Fibroblast of skin of left quadriceps (primary cell): Measurements from ENCODE around the gene VPS18.

Experiments used
- DNase-seq, 2 experiments: peaks; one replicate each; pipeline ENCODE4 v3.0.0-alpha.2; 2013; ENCODE audit warnings: low read depth in 2 of 2

Gene VPS18

DNA sequence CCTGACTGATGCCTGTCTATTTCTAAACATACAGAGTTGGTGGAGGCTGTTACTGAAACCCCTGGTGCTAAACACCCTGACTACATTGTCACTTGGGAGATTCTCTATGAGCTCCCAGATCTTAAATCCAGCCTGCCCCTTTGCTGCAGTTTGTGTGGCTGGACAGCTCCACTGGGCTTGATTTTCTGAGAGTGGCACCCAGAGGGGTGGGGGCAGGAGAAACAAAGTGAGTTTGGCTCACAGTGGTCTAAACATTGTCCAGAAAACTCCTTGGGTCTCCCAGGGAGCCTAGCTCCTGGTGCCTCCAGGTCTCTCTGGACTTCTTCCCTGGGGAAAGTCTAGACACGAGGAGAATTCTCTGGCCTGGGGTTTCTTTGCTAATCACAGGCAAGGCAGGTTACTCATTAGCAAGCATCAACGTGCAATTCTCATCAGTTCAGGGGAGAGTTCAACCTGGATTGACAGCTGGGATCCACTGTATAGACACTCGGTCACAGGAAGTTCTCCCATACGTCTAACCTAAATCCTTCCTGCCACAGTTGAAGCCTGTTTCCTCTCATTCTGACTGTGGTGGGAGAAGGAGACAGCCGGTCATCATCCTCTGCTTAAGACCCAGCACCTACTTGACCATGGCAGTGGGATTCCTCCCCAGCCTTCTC is 27.8 kb downstream of the VPS18 start:
- DNase-seq: no peak

DNA sequence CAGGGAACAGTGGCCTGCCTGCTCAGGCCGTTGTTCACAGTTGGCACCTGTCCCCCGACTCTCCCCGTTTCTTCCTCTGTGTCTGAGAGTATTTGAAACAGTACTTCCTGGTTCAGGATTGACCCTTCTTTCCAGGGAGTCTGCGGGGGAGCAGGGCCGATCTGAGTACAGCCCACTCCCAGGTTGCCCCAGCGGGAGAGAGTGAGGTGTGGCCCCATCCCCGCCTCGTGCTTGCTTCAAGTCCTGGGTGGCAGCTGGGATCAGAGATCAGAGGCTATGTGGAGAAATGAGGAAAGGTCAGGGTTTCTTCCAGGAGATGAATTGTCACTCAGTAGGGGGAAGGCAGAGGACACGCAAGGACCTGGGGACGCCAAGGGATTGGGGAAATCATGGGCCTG is 28.4 kb downstream of the VPS18 start:
- no peak for DNase-seq

GRCh38 chr15:40923551-40923950 is 29.3 kb downstream of the VPS18 start:
- no peak for DNase-seq

DNA sequence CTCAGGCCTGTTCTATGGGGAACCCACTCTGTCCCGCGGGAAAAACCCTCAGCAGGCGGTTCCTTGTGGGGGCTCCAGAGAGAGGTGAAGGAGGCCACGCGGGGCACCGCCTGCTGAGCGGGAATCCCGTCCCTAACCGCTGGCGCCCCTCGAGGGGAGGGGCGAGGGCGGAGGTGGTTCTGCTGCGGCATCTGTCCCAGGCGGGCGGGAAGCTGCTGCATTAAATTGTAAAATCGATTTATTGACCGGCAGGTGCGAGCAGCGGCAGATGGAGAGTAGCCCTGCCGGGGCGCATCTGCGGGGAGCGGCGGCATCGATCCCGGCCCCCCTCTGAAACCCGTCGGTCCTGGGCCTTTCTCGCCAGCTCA is 31.2 kb downstream of the VPS18 start:
- DNase-seq: no peak

GRCh38 chr15:40925863-40926658 is 31.8 kb downstream of the VPS18 start:
- DNase-seq: no peak

DNA sequence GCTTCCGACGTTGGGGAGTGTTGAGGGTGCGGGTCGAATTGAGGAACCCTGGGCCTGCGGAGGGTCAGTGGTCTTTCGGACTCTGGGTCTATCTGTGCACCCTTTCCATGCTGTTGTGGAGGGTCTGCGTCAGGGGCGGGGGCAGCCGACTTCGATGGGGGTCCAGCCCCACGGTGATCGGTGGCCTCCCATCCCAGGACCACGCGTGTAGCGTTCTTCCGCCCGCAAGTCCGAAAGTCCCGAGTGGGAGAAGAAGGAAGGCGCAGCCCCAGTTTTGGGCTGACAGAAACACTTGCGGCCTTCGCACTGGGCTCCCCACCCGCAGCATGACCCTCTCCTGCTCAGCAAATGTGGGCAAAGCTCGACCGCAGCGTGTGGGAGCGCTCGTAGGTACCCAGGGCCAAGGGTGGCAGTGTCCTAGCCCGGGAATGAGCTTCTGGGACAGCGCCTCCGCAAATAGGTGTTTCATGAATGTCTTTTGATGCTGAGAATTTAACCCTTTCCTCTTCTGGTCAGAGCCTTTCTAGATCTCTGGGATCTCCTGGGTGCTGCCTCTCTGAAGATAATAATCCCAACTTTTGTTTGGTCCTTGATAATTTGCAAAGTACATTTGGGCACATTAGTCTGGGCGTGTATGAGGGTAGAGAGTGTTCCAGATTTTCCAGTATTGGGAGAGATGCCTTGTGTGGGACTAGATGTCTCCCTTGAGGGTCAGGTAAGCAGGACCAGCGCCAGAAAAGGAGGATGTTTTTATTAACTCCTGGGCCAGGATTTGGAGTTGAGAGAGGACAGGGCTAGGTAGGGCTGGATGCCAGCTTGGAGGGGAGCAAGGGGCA is 32.6 kb downstream of the VPS18 start:
- no peak for DNase-seq

DNA sequence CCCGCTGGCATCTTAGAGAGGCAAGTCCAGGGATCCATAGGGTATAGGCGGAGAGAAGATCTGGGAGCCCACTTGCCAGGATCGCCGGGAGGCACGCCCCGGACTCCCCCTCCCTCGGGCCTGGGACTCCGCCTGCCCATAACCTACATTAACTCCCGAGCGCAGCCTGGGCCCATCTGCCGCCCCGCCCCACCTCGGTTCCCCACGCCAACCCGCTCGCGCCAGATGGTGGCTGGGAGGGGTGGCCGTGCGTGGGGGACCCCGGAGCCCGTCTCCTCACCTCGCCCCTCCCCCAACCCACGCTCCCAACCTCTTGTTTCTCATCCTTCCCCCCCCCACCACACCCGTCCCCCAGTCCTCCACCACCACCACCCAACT is 33.2 kb downstream of the VPS18 start:
- no peak for DNase-seq

GRCh38 chr15:40927873-40928806 is 33.9 kb downstream of the VPS18 start:
- DNase-seq: no peak

DNA sequence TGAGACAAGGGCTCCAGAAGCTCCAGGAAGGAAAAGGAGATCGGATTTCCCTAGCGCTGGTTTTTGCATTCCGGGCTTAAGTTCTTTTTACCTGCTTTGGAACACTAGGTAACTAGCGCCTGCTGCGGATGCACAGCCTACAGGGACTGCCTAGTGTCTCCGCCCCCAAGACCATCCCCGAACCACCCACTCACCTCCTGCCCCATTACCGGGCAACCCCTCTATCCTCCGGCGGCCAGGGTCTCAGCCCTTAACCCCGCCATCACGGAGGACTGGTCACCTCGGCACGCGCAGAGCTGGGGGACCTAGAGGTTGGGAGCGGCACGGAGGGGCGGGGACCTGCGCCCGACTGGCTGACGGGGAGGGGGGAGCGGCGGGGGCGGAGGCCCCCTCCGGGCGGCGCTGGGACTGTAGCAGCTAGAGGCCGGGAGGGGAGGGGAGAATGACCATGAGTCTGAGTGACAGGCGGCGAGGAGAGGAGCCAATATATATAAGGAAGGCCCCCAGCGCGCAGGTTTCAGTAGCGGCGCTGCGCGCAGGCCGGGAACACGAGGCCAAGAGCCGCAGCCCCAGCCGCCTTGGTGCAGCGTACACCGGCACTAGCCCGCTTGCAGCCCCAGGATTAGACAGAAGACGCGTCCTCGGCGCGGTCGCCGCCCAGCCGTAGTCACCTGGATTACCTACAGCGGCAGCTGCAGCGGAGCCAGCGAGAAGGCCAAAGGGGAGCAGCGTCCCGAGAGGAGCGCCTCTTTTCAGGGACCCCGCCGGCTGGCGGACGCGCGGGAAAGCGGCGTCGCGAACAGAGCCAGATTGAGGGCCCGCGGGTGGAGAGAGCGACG is 34.8 kb downstream of the VPS18 start, which contains the start of gene DLL4:
DLL4 (plus strand) TSS at position 520 of the 839 bp plus-strand sequence. CDS start 329 bp downstream, outside the sequence.
- no peak for DNase-seq

- DNase-seq: no peak
These were observed 35.6 kb downstream of the VPS18 start for GRCh38 chr15:40929660-40930429.

DNA sequence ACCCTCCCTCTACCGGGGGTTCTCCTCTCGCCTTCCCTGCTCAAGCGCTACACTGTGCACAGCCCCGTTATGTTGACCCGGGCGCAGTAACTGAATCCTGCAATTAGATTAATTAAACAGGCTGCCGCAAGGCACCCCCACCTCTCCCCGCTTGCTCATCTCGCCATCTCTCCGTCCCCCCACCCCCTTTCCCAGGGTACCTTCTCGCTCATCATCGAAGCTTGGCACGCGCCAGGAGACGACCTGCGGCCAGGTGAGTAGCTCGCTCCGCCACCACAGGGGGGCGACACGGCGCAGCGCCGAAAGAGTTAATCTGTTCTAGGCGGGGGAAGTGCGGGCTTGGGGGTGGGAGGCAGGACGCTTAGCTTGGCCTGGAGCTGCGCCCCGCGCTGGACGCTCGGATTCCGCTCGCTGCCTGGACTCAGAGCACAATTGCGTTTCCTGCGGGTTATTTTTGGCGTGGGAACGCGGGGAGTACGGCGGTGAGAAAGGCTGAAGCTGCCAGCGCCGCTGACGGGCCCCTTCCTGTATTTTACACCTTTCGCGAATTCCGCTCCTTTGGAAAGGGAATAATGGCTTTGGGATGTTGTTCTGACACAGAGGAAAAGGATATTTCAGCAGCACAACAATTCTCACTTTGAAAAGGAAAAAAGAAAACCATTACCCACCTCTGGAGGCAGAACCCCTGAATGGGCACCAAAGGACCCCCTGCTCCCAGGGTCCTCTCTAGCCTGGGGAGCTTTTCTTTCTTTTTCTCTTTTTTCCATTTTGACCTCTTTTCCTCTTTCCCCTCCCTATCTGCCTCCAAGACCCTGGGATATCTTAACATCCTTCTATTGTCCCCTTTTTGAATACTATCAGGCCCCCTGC is 36.4 kb downstream of the VPS18 start:
- DNase-seq: no peak

- no peak for DNase-seq
These were observed 37.3 kb downstream of the VPS18 start for GRCh38 chr15:40931300-40932142.

GRCh38 chr15:40932156-40932555 is 37.9 kb downstream of the VPS18 start:
- no peak for DNase-seq

GRCh38 chr15:40932649-40933516 is 38.6 kb downstream of the VPS18 start:
- no peak for DNase-seq

DNA sequence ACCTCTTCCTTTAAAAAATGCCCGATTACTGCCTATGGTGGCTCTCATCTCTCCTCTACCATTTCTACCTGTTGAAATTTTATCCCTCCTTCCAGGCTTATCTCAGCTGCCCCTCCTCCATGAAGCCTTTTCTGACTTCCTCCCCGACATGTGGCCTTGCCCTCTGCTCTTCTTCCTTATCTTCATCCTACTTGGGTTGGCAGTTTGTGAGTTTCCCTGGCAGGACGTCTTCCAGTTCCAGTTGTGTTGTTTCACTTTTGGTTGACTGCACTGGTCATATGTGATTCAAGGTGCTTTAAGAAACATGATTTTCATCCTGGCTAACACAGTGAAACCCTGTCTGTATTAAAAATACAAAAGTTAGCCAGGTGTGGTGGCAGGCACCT is 39.3 kb downstream of the VPS18 start:
- DNase-seq: no peak

DNA sequence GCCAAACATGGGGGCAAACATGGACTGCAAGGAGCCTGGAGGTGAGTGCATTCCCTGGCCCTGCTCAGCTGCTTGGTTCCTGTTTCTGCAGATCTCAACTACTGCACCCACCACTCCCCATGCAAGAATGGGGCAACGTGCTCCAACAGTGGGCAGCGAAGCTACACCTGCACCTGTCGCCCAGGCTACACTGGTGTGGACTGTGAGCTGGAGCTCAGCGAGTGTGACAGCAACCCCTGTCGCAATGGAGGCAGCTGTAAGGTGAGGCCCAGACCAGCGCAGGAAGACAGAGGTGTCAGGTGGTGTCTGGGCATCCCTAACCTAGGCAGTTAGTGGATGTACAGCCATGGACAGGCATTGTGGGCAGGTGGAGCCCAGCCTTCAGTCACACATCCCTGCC is 40.2 kb downstream of the VPS18 start:
- no peak for DNase-seq

DNA sequence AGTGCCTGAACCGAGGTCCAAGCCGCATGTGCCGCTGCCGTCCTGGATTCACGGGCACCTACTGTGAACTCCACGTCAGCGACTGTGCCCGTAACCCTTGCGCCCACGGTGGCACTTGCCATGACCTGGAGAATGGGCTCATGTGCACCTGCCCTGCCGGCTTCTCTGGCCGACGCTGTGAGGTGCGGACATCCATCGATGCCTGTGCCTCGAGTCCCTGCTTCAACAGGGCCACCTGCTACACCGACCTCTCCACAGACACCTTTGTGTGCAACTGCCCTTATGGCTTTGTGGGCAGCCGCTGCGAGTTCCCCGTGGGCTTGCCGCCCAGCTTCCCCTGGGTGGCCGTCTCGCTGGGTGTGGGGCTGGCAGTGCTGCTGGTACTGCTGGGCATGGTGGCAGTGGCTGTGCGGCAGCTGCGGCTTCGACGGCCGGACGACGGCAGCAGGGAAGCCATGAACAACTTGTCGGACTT is 42.0 kb downstream of the VPS18 start:
- DNase-seq: no peak
